GM12801 (cell line): ENCODE results near the gene AP1B1.

Experiments
- TF ChIP-seq, protein P1 (sequence below): IDR thresholded peaks from one replicate; pipeline ENCODE4 v1.5.1; 2011; ENCODE audit warnings: control low read depth; ENCODE audit not compliant: insufficient read length; ENCODE audit errors: extremely low read depth

AP1B1 gene

DNA sequence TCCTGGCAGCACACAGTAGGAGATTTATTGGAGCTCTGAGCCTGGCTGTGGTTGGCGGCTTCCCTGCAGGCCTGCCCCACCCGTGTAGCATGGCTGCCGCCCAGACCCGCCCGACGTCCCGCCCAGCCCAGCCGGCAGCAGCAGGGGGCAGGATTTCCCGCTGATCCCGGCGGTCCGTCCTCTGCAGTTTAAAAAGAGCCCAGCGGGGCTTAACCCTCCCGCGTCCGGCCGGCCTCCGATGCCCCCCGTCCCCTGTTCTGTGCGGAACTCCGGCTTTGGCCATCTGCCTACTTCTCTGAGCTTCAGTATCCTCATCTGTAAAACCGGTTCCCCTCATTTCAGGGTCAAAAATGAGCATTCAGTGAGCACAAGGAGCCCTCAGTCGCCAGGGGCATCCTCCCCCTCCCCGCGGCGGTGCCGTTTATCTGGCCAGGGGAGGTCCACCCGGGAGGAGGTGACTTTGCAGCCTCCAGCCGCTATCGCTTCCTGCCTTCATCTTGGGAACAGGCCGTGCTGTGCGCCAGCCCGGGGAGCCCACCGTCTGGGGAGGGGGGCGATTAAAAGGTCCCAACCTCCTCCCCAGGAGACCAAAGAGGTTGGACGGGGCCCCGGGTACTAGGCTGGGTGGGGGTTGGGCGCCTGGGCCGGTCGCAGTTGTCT, 82.1 kb downstream of the AP1B1 start, which contains the start of gene GAS2L1:
GAS2L1 (plus strand) TSS at position 476 of the 660 bp plus-strand sequence. CDS start 1,456 bp downstream, outside the sequence.
- TF ChIP-seq, protein P1, sequence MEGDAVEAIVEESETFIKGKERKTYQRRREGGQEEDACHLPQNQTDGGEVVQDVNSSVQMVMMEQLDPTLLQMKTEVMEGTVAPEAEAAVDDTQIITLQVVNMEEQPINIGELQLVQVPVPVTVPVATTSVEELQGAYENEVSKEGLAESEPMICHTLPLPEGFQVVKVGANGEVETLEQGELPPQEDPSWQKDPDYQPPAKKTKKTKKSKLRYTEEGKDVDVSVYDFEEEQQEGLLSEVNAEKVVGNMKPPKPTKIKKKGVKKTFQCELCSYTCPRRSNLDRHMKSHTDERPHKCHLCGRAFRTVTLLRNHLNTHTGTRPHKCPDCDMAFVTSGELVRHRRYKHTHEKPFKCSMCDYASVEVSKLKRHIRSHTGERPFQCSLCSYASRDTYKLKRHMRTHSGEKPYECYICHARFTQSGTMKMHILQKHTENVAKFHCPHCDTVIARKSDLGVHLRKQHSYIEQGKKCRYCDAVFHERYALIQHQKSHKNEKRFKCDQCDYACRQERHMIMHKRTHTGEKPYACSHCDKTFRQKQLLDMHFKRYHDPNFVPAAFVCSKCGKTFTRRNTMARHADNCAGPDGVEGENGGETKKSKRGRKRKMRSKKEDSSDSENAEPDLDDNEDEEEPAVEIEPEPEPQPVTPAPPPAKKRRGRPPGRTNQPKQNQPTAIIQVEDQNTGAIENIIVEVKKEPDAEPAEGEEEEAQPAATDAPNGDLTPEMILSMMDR: no peak

GRCh38 chr22:29305836-29306174, 82.6 kb downstream of the AP1B1 start:
- TF ChIP-seq, protein P1: no peak

DNA sequence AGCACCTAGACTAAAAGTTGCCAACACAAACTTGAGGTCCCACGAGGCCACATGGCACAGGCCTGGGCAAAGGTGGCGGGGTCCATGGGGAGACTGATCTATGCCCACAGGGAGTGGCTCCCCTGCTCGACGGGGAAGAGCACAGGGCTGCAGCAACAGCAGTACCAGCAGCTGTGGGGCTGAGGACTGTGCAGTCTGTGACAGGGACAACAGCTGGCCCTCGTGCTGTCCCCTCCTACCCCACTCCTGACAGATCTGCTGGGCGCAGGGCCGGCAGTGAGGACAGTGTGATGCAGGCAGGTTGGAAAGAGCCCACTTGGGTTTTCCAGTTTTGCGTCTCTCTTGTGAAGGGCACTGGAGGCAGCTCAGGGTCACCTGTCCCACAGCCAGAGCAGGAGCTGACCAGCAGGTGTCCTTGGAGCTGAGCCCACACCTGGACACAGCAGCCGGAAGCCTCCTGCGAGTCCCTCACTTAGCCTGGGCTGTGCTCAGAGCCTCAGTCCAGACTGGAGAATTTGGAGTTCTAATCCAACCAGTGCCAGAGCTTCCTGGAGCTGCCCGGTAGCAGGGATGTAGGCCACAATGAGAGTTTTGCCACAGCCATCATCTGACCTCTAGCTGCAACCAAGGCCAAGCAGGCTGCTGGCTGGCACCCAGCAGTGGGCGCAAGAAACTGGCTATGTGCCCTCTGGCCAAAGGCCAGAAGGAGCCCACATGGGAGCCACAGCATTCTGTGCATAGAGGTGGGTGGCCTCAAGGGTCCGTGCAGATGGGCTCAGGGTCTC, 85.5 kb downstream of the AP1B1 start:
- TF ChIP-seq, protein P1: no peak

- TF ChIP-seq, protein P1: no peak
These were observed 86.0 kb downstream of the AP1B1 start for GRCh38 chr22:29302402-29302680.

DNA sequence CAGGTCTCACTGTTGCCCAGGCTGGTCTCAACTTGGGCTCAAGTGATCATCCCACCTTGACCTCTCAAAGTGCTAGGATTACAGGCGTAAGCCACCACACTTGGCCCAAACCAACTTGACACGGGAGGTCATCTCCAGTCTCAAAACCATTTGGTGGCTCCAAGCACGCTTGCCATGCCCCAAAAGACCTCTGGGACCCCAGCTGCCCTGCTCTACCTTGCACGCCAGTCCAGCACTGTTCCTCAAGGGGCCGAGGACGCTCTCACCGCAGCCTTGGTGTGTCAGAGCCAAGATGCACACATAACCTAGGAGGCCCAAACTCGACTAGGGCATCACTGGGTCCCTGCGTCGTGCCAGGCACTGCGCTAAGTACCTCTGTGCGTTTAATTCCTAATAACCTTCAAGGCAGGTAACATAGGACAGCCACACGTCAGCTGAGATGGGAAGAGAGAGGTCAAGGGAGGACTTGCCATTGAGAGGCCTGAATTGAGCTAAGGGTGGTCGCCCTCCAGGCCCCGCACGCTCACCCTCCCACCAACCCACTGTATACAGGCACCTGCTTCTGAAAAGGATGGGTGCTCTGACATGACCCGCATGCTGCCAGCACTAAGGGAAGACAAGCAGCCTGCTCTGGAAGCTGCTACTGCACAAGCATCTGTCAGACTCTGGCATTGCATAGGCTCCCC, 86.5 kb downstream of the AP1B1 start:
- TF ChIP-seq, protein P1: no peak

DNA sequence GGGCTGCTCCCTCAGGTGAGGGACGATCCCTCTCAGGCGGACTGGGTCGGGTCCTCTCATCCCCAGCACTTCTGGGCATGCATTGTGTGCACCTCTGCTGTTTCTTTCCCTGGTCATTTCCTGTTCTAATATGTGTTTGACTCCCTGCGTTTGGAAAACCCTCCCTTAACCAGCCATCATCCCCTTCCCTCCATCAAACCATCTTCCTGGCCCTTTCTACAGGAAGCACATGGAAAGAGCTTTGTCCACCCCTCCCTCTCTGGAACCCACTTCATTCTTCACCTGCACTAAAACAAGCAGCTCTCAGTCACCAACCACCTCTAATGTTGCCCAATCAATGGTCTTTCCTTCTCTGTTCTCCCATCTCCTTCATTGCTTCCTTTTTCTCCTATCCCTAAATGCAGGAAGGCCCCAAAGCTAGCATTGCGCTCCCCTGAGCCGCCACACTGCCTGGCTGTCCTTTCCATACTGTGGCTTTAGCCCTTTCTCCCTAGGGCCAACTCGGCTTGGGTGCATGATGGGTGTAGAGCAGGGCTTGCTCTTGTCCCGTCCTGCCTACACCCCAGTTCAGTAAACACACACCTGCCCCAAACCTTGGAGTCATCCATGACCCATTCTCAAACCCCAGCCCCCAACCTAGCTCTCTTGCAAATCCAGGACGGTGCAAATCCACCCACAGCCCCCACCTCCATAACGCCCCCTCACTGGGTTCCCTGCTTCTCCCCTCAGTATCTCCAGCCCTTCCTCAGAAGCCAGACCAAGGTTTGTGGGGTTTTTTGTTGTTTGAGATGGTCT, 87.4 kb downstream of the AP1B1 start:
- TF ChIP-seq, protein P1: no peak

GRCh38 chr22:29300467-29300806, 87.9 kb downstream of the AP1B1 start:
- TF ChIP-seq, protein P1: no peak
